Dedifferentiated amniotic fluid mesenchymal stem cell (primary cell): Measurements from ENCODE around the gene FAM236D.
"Not testable (repeated sequence)": the region's sequence is repeated elsewhere in the genome, so short reads cannot be mapped to it uniquely, and the experiment has no call there.

Source experiments
- DNase-seq: peaks from one replicate; pipeline ENCODE4 v3.0.0-alpha.2; 2016; ENCODE audit errors: extremely low spot score

The FAM236D gene

GRCh38 chrX:72808110-72808509 lies at the start of gene FAM236D:
Gene FAM236D, minus strand, starts transcription at chrX:72808210. Its CDS starts 100 bp downstream, at chrX:72808110.
- DNase-seq: not testable (repeated sequence)

- not testable (repeated sequence) for DNase-seq
These were observed 29.5 kb upstream of the FAM236D start for GRCh38 chrX:72837532-72837931.

- DNase-seq: not testable (repeated sequence)
These were observed 22.7 kb upstream of the FAM236D start for GRCh38 chrX:72830701-72831100.

- not testable (repeated sequence) for DNase-seq
These were observed 17.6 kb downstream of the FAM236D start for GRCh38 chrX:72790390-72790789.

GRCh38 chrX:72788142-72788541 lies 19.9 kb downstream of the FAM236D start:
- not testable (repeated sequence) for DNase-seq

- not testable (repeated sequence) for DNase-seq
These were observed 24.0 kb downstream of the FAM236D start for GRCh38 chrX:72783964-72784363.

GRCh38 chrX:72783365-72783936 lies 24.6 kb downstream of the FAM236D start:
- DNase-seq: not testable (repeated sequence)

- not testable (repeated sequence) for DNase-seq
These were observed 25.4 kb downstream of the FAM236D start, which contains the start of gene FAM236B for GRCh38 chrX:72782560-72782959. Gene FAM236B, minus strand, starts transcription at chrX:72782660. Its CDS starts 100 bp downstream, at chrX:72782560.

- not testable (repeated sequence) for DNase-seq
These were observed 29.9 kb downstream of the FAM236D start for GRCh38 chrX:72778146-72778545.

GRCh38 chrX:72777467-72777790 lies 30.6 kb downstream of the FAM236D start:
- DNase-seq: not testable (repeated sequence)

- not testable (repeated sequence) for DNase-seq
These were observed 31.1 kb downstream of the FAM236D start, which contains the start of gene DMRTC1B for GRCh38 chrX:72776653-72777466. Gene DMRTC1B, plus strand, starts transcription at chrX:72776890. Its CDS starts 68,246 bp downstream, at chrX:72845136.

- not testable (repeated sequence) for DNase-seq
These were observed 47.6 kb downstream of the FAM236D start for GRCh38 chrX:72760454-72760853.
